Measurements from ENCODE around the gene EIPR1.

The EIPR1 gene

GRCh38 chr2:3321825-3322224 lies 55.8 kb downstream of the EIPR1 start:
- no peak for DNase-seq

GRCh38 chr2:3320910-3321605 lies 56.6 kb downstream of the EIPR1 start:
- DNase-seq: no peak

GRCh38 chr2:3319745-3320566 lies 57.7 kb downstream of the EIPR1 start:
- DNase-seq: peak; percentile 8

GRCh38 chr2:3319134-3319533 lies 58.5 kb downstream of the EIPR1 start:
- peak; percentile 14 for DNase-seq

GRCh38 chr2:3317871-3318590 lies 59.6 kb downstream of the EIPR1 start:
- DNase-seq: no peak

- no peak for DNase-seq
Observed at GRCh38 chr2:3317277-3317685, 60.3 kb downstream of the EIPR1 start.

- DNase-seq: no peak
Observed at GRCh38 chr2:3316456-3317276, 61.0 kb downstream of the EIPR1 start.

GRCh38 chr2:3314626-3315025 lies 63.0 kb downstream of the EIPR1 start:
- DNase-seq: peak; percentile 8

- DNase-seq: peak; percentile 18
Observed at GRCh38 chr2:3313781-3314375, 63.7 kb downstream of the EIPR1 start.

- DNase-seq: peak; percentile 25
Observed at GRCh38 chr2:3312576-3313345, 64.9 kb downstream of the EIPR1 start.

GRCh38 chr2:3311601-3312000 lies 66.0 kb downstream of the EIPR1 start:
- peak; percentile 16 for DNase-seq

GRCh38 chr2:3309496-3310355 lies 67.9 kb downstream of the EIPR1 start:
- peak; percentile 18 for DNase-seq

GRCh38 chr2:3307901-3308300 lies 69.7 kb downstream of the EIPR1 start:
- no peak for DNase-seq

- no peak for DNase-seq
Observed at GRCh38 chr2:3307236-3307635, 70.4 kb downstream of the EIPR1 start.

GRCh38 chr2:3305952-3306351 lies 71.7 kb downstream of the EIPR1 start:
- no peak for DNase-seq

GRCh38 chr2:3305431-3305830 lies 72.2 kb downstream of the EIPR1 start:
- DNase-seq: no peak

GRCh38 chr2:3303583-3304406 lies 73.8 kb downstream of the EIPR1 start:
- peak; percentile 87 for DNase-seq

GRCh38 chr2:3302751-3303582 lies 74.7 kb downstream of the EIPR1 start:
- no peak for DNase-seq

- DNase-seq: no peak
Observed at GRCh38 chr2:3302421-3302750, 75.2 kb downstream of the EIPR1 start.
